GM21529 (cell line): ENCODE results near the gene GIMAP8.
A peak's percentile ranks its signal among the peaks of the same experiment; 100 is the strongest.
"Not testable (repeated sequence)": the region's sequence is repeated elsewhere in the genome, so short reads cannot be mapped to it uniquely, and the experiment has no call there.

ENCODE experiments used
- ATAC-seq: cut with Tn5 transposase; IDR thresholded peaks from one replicate; pipeline ENCODE4 v1.9.1; 2021; ENCODE audit not compliant: unreplicated experiment

Gene GIMAP8

GRCh38 chr7:150507947-150508602, 57.6 kb downstream of the GIMAP8 start:
- ATAC-seq = no peak

- no peak for ATAC-seq
Observed at GRCh38 chr7:150511048-150511447, 60.6 kb downstream of the GIMAP8 start.

GRCh38 chr7:150513758-150514157, 63.3 kb downstream of the GIMAP8 start:
- no peak for ATAC-seq

GRCh38 chr7:150514748-150515222, 64.4 kb downstream of the GIMAP8 start, which contains the start of gene GIMAP7:
TSS of gene GIMAP7 (plus strand) at chr7:150514872. CDS start at chr7:150519975, 5,103 bp downstream.
- peak; percentile 60 for ATAC-seq

- ATAC-seq = peak; percentile 9
Observed at GRCh38 chr7:150515248-150516147, 65.1 kb downstream of the GIMAP8 start.

- ATAC-seq = no peak
Observed at GRCh38 chr7:150516956-150517745, 66.7 kb downstream of the GIMAP8 start.

GRCh38 chr7:150519310-150519709, 68.9 kb downstream of the GIMAP8 start:
- ATAC-seq = no peak

- no peak for ATAC-seq
Observed at GRCh38 chr7:150520145-150520544, 69.7 kb downstream of the GIMAP8 start.

- ATAC-seq = not testable (repeated sequence)
Observed at GRCh38 chr7:150522931-150523330, 72.5 kb downstream of the GIMAP8 start.

- ATAC-seq = no peak
Observed at GRCh38 chr7:150524018-150524417, 73.6 kb downstream of the GIMAP8 start.
